ENCODE data around the gene ATP1B2.
"Not testable (repeated sequence)": the region's sequence is repeated elsewhere in the genome, so short reads cannot be mapped to it uniquely, and the experiment has no call there.

The ATP1B2 gene

GRCh38 chr17:7633093-7633492 is 17.6 kb upstream of the ATP1B2 start:
- no peak for DNase-seq (ENCODE audit: low spot score)
- no peak for FAIRE-seq

GRCh38 chr17:7634384-7634783 is 16.3 kb upstream of the ATP1B2 start:
- DNase-seq (ENCODE audit: low spot score) (no peak), FAIRE-seq (no peak)

DNA sequence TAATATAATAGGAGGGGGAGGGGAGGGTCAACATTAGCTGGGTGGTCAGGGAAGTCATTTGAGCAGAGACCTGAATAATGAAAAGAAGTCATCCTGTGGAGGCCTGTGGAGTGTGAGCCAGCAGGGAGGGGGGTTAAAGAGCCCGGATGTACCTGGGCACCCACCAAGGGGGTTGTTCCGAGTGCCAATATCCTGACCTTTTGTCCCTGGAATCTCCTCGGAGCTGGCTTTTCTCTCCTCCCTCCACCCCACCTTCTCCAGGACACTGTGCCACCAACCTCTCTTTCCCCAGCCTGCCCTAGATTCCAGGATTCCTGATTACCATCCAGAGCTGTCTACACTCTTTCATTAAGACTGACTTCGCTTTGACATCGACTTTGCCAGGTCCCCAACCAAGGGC is 14.6 kb upstream of the ATP1B2 start:
- FAIRE-seq = no peak
- no peak for DNase-seq (ENCODE audit: low spot score)

DNA sequence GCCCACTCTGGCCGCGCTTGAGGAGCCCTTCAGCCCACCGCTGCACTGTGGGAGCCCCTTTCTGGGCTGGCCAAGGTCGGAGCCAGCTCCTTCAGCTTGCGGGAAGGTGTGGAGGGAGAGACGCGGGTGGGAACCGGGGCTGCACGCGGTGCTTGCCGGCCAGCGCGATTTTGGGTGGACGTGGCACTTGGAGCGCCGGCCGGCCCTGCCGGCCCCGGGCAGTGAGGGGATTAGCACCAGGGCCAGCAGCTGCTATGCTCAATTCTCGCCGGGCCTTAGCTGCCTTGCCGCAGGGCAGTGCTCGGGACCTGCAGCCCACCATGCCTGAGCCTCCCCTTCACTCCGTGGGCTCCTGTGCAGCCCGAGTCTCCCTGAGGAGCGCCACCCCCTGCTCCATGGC is 9.9 kb upstream of the ATP1B2 start:
- FAIRE-seq = no peak

DNA sequence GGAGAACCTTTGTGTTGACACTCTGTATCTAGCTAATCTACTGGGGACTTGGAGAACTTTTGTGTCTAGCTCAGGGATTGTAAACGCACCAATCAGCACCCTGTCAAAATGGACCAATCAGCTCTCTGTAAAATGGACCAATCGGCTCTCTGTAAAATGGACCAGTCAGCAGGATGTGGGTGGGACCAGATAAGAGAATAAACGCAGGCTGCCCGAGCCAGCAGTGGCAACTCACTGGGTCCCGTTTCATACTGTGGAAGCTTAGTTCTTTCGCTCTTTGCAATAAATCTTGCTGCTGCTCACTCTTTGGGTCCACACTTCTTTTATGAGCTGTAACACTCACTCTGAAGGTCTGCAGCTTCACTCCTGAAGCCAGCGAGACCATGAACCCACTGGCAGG is 9.1 kb upstream of the ATP1B2 start:
- FAIRE-seq; DNase-seq (ENCODE audit: low spot score): not testable (repeated sequence)

More for the DNA sequence above, 9.9 kb upstream of the ATP1B2 start:
- no peak for DNase-seq (ENCODE audit: low spot score)

GRCh38 chr17:7644775-7645174 is 6.0 kb upstream of the ATP1B2 start:
- DNase-seq (ENCODE audit: low spot score) (no peak), FAIRE-seq (no peak)

DNA sequence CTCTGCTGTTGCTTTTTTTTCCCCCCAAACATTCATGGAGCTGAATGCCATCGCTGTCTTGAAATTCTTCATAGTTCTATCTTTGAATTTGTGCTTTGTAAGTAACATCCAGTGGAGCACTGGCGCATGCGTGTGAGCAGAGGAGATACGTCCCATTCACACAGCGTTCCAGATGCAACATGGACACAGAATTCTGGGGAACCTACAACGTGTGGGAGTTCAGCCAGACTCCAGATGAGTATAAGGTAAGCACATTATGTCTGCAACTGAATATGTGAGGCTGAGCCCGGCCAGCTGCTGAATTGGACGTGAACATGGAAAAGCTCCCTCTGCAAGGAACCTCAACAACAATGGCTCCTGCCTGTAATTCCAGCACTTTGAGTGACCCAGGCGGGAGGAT is 4.3 kb upstream of the ATP1B2 start:
- DNase-seq (ENCODE audit: low spot score) (no peak), FAIRE-seq (no peak)

GRCh38 chr17:7647018-7647417 is 3.7 kb upstream of the ATP1B2 start:
- no peak for FAIRE-seq

DNA sequence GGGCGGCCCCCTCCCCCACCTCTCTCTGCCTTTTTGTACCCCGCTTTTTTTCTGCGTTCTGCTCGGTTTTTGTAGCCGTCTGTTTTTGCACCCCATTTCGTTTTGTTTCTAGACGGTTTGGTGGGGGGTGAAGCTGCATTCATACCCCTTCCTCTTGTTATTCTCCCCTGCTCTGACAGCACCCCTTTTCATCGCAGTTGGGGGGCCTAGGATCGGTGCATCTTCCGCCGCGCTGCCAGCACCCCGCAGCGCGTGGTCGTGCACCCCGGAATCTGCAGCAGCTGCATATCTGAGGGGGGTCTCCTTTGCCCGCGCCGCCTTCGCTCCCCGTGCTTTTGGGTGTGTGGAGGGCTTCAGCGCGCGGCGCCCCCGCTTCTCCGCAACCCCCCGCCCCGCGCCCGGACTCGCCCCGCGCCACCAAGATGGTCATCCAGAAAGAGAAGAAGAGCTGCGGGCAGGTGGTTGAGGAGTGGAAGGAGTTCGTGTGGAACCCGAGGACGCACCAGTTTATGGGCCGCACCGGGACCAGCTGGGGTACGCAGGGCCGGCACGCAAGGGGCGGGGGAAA is 455 bp downstream of the ATP1B2 start:
- DNase-seq (ENCODE audit: low spot score) (no peak), FAIRE-seq (no peak)

More at GRCh38 chr17:7647018-7647417, 3.7 kb upstream of the ATP1B2 start:
- DNase-seq (ENCODE audit: low spot score) = no peak

- FAIRE-seq (no peak), DNase-seq (ENCODE audit: low spot score) (no peak)
Measured at GRCh38 chr17:7651665-7652387, 1.1 kb downstream of the ATP1B2 start.

DNA sequence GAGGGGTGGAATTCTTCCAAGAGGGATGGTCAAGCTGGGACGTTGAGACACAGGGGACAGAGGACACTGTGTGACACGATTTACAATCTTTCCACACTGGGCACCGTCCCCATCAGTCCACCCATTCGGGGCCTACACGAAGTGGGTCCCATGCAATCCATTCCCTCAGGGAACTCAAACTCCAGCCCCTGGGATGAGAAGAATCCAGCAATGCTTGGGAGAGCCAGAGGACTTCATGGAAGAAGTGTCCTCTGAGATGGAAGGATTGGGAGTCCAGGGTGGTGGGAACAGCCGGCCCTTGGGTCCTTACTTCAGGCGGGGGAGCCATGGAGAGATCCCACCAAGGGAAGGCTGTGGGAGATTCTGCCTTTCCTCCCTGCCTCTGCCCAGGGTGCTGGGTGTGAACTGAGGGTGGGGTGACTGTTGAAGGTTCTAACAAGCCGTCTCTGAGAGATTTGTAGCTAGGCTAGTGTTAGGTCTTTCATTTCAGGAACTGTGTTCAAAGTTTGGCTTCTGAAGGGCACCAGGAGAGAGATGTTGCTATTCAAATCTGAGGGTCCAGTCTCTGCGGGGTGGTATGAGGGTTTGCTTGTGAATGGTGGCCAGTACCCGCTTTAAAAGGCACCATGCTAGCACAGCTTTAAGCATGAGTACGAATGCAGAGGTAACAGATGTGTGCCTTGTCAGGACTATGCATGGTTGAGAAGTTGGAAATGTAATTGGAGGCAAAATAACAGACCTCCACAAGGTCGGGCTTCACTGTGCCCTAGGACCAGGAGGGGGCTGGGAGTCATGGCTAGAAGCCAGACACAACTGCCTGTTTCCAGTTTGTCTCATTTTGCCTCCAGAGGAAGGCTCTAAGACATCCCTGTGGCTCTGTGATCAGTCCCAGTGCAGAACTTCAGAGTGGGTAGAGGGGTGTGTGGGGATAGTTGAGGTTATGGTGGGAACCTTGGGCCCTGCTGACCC is 1.9 kb downstream of the ATP1B2 start:
- DNase-seq (ENCODE audit: low spot score) (no peak), FAIRE-seq (no peak)

- no peak for FAIRE-seq
Measured at GRCh38 chr17:7654832-7655540, 4.3 kb downstream of the ATP1B2 start.

DNA sequence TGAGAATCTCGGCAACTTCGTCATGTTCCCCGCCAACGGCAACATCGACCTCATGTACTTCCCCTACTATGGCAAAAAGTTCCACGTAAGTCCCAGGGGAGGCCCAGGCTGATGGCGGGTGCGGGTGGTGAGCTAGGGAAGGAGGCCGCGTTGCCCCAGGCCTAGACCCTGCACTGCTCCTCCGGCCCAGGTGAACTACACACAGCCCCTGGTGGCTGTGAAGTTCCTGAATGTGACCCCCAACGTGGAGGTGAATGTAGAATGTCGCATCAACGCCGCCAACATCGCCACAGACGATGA is 4.8 kb downstream of the ATP1B2 start:
- DNase-seq (ENCODE audit: low spot score) = no peak
- no peak for FAIRE-seq

More at GRCh38 chr17:7654832-7655540, 4.3 kb downstream of the ATP1B2 start:
- DNase-seq (ENCODE audit: low spot score) = no peak

- FAIRE-seq (no peak), DNase-seq (ENCODE audit: low spot score) (no peak)
Measured at GRCh38 chr17:7656958-7657609, 6.4 kb downstream of the ATP1B2 start.

DNA sequence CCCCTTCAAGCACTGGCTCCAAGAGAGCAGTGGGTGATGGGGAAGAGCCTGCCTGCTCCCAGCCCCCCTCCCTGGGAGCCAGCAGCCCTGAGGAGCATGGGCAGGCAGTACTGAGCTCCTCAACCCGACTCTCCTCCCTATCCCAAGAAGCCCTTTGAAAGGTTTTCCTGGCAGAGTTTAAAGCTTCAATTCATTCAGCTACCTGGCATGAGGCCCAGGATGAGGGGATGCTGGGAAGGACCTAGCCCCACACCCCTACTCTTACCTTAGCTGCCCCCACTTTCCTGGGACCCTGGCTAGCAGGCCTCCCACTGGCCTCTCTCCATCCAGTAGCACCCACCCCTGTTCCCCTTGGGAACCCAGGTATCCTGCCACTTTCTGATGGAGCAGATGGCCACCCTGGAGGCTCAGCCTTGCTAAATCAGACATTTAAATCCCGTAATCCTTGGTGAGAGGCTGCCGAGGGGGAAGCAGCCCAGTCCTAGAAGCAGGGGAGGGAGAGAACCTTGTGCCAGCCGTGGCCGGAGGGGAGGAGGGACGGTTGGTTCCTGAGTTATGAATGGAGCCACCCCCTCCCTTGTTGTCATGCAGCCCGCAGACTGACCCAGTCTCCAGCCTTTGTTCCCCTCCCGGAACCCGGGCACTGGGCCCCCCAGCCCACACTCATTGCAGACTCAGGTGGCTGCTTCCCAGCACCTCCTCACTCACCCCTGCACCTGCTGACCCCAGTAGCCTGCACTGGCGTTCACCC is 17.1 kb downstream of the ATP1B2 start:
- no peak for FAIRE-seq

GRCh38 chr17:7668482-7668881 is 17.8 kb downstream of the ATP1B2 start:
- no peak for FAIRE-seq
- DNase-seq (ENCODE audit: low spot score) = no peak

More for the DNA sequence above, 17.1 kb downstream of the ATP1B2 start:
- DNase-seq (ENCODE audit: low spot score) = no peak

GRCh38 chr17:7673239-7673638 is 22.5 kb downstream of the ATP1B2 start:
- no peak for DNase-seq (ENCODE audit: low spot score)
- FAIRE-seq = no peak

DNA sequence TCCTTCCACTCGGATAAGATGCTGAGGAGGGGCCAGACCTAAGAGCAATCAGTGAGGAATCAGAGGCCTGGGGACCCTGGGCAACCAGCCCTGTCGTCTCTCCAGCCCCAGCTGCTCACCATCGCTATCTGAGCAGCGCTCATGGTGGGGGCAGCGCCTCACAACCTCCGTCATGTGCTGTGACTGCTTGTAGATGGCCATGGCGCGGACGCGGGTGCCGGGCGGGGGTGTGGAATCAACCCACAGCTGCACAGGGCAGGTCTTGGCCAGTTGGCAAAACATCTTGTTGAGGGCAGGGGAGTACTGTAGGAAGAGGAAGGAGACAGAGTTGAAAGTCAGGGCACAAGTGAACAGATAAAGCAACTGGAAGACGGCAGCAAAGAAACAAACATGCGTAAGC is 24.2 kb downstream of the ATP1B2 start:
- DNase-seq (ENCODE audit: low spot score) = no peak
- no peak for FAIRE-seq

- DNase-seq (ENCODE audit: low spot score) (no peak), FAIRE-seq (no peak)
Measured at GRCh38 chr17:7676533-7676932, 25.8 kb downstream of the ATP1B2 start.

DNA sequence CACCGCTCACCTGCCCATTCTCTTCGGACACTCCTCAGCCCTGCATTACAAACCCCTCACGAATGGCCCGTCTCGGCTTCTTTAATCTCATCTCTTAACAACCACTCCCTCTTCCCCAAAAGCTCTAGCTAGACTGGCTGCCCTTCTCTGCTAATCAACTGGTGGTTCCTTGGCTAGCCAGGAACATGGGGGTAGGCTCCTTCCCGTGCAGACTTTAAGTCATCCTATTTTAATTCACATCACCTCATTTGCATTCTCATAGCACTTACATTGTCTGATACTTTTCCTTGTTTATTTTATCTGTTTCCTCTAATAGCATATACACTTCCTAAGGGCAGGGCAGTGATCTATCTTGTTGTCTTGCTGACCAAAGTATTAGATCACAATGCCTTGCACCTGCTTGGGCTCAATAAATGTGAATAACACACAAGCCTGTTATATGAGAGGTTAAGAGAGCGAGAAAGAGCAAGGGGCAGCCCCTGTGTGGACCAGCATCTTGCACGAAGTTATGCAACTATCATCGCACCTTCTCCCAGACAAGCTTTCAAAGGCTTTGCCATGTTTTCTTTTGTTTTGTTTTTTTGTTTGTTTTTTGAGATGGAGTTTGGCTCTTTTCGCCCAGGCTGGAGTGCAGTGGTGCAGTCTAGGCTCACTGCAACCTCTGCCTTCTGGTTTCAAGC is 26.8 kb downstream of the ATP1B2 start:
- FAIRE-seq = no peak
- DNase-seq (ENCODE audit: low spot score) = no peak

Data from urothelium cell line (cell line).